Vagina (tissue), 2 donors: Measurements from ENCODE around the gene SHISA9. TPM values are rescaled to one million over a fixed set of nuclear protein-coding genes. Genes with fewer than 3 reads are reported as not detected.

Experiments
- DNase-seq, 2 donors: peaks; one replicate each; pipeline ENCODE4 v3.0.0-alpha.2; 2017; ENCODE audit errors: extremely low spot score in 2 of 2
- H3K27ac ChIP-seq: fragments of 200-600 bp; sonication (generic); one replicate; pipeline ENCODE4 v1.5.1; 2019
- H3K27me3 ChIP-seq: fragments of 200-600 bp; sonication (generic); one replicate; pipeline ENCODE4 v1.5.1; 2019
- H3K36me3 ChIP-seq, 2 donors: fragments of 200-600 bp; sonication (generic); one replicate each; pipeline ENCODE4 v1.5.1; 2017 to 2019
- H3K4me1 ChIP-seq: fragments of 200-600 bp; sonication (generic); one replicate; pipeline ENCODE4 v1.5.1; 2019
- H3K4me3 ChIP-seq, 2 donors: fragments of 200-600 bp; sonication (generic); 1 replicate in 1 of 2; 2 replicates in 1 of 2; pipeline ENCODE4 v1.5.1; 2016 to 2019
- H3K9me3 ChIP-seq: fragments of 200-600 bp; sonication (generic); one replicate; pipeline ENCODE4 v1.5.1; 2019
- POLR2A ChIP-seq, 2 donors: fragments of 450-650 bp; IDR thresholded peaks; one replicate each; pipeline ENCODE4 v1.6.1; 2017; ENCODE audit warnings: antibody characterized with exemption in 2 of 2, mild to moderate bottlenecking in 2 of 2, moderate library complexity in 2 of 2
- POLR2AphosphoS5 ChIP-seq, 2 donors: sonication (generic); formaldehyde crosslinking; IDR thresholded peaks; one replicate each; pipeline ENCODE4 v1.9.0; 2017; ENCODE audit warnings: antibody characterized with exemption in 2 of 2, mild to moderate bottlenecking in 2 of 2, low read depth in 1 of 2; ENCODE audit not compliant: insufficient read depth in 1 of 2
- intact Hi-C: fragments of 100-400 bp; cut with DNase I; formaldehyde crosslinking; loops from one replicate; pipeline ENCODE4 v1.15.1; 2023
- total RNA-seq: library from RNA; depleted of rRNA; stranded (reverse); fragments of >200 nt; gene quantifications from one replicate; pipeline ENCODE4 v1.2.3, GENCODE V29; 2016
- TF ChIP-seq, protein P1 (sequence below), 3 experiments: fragments of 450-650 bp in 2 of 3; fragments of 200-600 bp in 1 of 3; sonication (generic) in 1 of 3; IDR thresholded peaks; one replicate each; pipeline ENCODE4 v1.5.1; 2017 to 2019; ENCODE audit warnings: antibody characterized with exemption in 3 of 3, mild to moderate bottlenecking in 2 of 3, moderate library complexity in 2 of 3

The SHISA9 gene
- total RNA-seq, 1 donor from 2014 or later: 0.49 TPM

DNA sequence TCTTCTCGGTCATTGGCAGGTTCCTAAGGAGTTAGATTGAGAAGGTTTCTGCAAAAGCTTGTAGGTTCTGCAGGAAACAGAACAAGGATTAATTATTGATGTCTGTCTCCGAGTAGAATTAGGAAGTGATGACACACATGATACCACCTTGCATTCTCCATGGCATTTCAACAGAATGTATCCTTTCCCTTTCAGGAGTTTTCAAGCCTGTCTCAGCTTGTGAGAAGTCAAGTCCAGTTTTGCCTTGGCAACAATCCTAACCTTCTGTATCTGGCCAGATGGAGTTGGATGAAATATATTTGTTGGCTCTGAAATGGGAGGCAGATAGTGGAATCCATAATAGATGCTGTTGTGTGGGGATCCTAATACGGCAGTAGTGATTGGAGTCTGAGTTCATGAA lies 235.5 kb downstream of the SHISA9 start:
- TF ChIP-seq POLR2AphosphoS5 (IDR thresholded peaks at IDR 0.05; ENCODE audit: insufficient read depth in 1 of 2, low read depth in 1 of 2): no peak
- no peak for TF ChIP-seq POLR2A (IDR thresholded peaks at IDR 0.05)
- TF ChIP-seq, protein P1, sequence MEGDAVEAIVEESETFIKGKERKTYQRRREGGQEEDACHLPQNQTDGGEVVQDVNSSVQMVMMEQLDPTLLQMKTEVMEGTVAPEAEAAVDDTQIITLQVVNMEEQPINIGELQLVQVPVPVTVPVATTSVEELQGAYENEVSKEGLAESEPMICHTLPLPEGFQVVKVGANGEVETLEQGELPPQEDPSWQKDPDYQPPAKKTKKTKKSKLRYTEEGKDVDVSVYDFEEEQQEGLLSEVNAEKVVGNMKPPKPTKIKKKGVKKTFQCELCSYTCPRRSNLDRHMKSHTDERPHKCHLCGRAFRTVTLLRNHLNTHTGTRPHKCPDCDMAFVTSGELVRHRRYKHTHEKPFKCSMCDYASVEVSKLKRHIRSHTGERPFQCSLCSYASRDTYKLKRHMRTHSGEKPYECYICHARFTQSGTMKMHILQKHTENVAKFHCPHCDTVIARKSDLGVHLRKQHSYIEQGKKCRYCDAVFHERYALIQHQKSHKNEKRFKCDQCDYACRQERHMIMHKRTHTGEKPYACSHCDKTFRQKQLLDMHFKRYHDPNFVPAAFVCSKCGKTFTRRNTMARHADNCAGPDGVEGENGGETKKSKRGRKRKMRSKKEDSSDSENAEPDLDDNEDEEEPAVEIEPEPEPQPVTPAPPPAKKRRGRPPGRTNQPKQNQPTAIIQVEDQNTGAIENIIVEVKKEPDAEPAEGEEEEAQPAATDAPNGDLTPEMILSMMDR (IDR thresholded peaks at IDR 0.05): no peak
- intact Hi-C loops: no loop called here

DNA sequence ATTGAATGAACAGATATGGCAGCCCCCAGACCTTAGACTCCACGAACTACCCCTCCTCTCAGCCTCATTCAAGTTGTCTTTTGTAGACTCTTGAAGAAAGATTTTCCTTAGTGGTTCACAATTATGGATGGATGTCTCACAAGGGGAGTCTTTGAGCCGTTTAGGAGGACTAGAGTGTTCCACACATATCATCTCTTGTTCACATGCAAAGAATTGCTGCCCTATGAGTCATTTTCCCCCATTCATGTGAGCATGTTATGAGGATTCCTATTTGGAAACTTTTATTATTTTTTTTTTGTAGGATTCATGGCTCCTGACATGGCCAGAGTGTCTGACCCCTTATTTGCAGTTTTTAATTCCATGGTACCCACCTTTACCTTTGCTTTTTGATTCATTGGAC lies 237.1 kb downstream of the SHISA9 start:
- no peak for TF ChIP-seq POLR2AphosphoS5 (IDR thresholded peaks at IDR 0.05; ENCODE audit: insufficient read depth in 1 of 2, low read depth in 1 of 2)
- TF ChIP-seq, protein P1 (IDR thresholded peaks at IDR 0.05): no peak
- TF ChIP-seq POLR2A (IDR thresholded peaks at IDR 0.05): no peak
- Histone ChIP-seq H3K27ac (no peak overlapping the region), H3K9me3 (no peaks in the 10 kb centered on the region), H3K27me3 (no peaks in the 10 kb centered on the region), H3K4me1 (no peaks in the 10 kb centered on the region), H3K4me3 (no peak overlapping the region), H3K36me3 (no peaks in the 10 kb centered on the region)
- intact Hi-C loops: no loop called here
- no peak for DNase-seq

More for the DNA sequence above, 235.5 kb downstream of the SHISA9 start:
- Histone ChIP-seq H3K27ac (no peak overlapping the region), H3K9me3 (no peaks in the 10 kb centered on the region), H3K4me3 (no peak overlapping the region), H3K4me1 (no peaks in the 10 kb centered on the region), H3K27me3 (no peaks in the 10 kb centered on the region), H3K36me3 (no peaks in the 10 kb centered on the region)
- no peak for DNase-seq

DNA sequence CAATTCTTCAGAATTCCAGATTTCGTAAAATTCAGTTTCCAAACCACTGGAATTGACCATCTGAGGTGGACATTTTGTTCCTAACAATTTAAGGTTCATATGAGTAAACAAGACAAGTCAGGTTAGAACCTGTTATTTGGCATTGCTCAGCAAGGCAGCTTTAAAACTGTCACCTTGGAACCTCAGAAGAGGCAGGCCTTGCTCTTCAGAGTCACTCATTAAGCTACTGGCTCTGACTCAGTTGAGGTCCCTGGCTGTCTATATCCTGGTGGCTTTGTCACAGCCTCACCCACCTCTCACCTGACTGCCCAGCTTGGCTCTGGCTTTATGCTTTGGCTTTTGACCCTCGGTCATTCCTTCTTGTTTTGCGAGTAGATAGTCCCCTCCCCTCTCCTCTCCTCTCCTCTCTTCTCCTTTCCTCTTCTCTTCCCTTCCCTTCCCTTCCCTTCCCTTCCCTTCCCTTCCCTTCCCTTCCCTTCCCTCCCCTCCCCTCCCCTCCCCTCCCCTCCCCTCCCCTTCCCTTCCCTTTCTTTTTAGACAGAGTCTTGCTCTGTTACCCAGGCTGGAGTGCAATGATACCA lies 238.4 kb downstream of the SHISA9 start:
- TF ChIP-seq, protein P1 (IDR thresholded peaks at IDR 0.05): no peak
- no peaks in the 10 kb centered on the region for H3K4me1 ChIP-seq
- DNase-seq: no peak
- no peak overlapping the region for H3K4me3 ChIP-seq
- H3K9me3 ChIP-seq: no peaks in the 10 kb centered on the region
- H3K27ac ChIP-seq: no peak overlapping the region
- no peaks in the 10 kb centered on the region for H3K27me3 ChIP-seq
- H3K36me3 ChIP-seq: no peaks in the 10 kb centered on the region
- intact Hi-C loops: loop anchor here (5.0 kb wide), 1 partner anchor 367 kb away; no protein-coding TSS in a partner anchor

GRCh38 chr16:13143551-13143950 lies 242.2 kb downstream of the SHISA9 start:
- Histone ChIP-seq H3K9me3 (no peaks in the 10 kb centered on the region), H3K4me3 (no peak overlapping the region), H3K36me3 (no peaks in the 10 kb centered on the region), H3K27ac (no peak overlapping the region), H3K27me3 (no peaks in the 10 kb centered on the region), H3K4me1 (no peaks in the 10 kb centered on the region)
- TF ChIP-seq POLR2A (IDR thresholded peaks at IDR 0.05) (no peak), POLR2AphosphoS5 (IDR thresholded peaks at IDR 0.05; ENCODE audit: insufficient read depth in 1 of 2, low read depth in 1 of 2) (no peak)
- TF ChIP-seq, protein P1 (IDR thresholded peaks at IDR 0.05): no peak
- no peak for DNase-seq
- intact Hi-C loops: loop anchor here (5.0 kb wide), 1 partner anchor 371 kb away; no protein-coding TSS in a partner anchor

DNA sequence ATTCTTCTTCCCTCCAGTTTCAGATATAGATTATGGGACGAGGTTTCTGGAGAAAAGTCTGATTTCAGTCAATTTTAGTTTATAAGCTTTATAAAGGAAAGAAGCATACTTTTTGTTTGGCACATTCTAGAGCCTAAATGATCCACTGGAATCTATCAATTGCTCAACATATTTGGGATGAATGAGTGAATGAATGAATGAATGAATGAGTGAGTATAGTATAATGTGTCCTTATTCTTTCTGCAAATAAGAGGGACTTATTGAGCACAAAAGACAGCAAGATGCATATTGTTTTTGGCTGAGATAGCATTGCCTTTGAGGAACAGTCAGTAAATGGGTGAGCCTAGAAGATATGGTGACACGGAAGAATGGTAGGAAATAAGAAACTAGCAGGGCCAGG lies 245.4 kb downstream of the SHISA9 start:
- intact Hi-C loops: no loop called here
- Histone ChIP-seq H3K36me3 (no peaks in the 10 kb centered on the region), H3K27ac (no peak overlapping the region), H3K4me3 (no peak overlapping the region), H3K9me3 (no peaks in the 10 kb centered on the region), H3K4me1 (no peaks in the 10 kb centered on the region), H3K27me3 (no peaks in the 10 kb centered on the region)
- no peak for DNase-seq
- no peak for TF ChIP-seq POLR2A (IDR thresholded peaks at IDR 0.05)
- no peak for TF ChIP-seq POLR2AphosphoS5 (IDR thresholded peaks at IDR 0.05; ENCODE audit: insufficient read depth in 1 of 2, low read depth in 1 of 2)
- TF ChIP-seq, protein P1 (IDR thresholded peaks at IDR 0.05): no peak
